HG03039 (cell line): ENCODE data around the gene PKNOX2.

Source experiments
- ATAC-seq: cut with Tn5 transposase; IDR thresholded peaks from one replicate; pipeline ENCODE4 v1.9.1; 2021; ENCODE audit warnings: mild to moderate bottlenecking, moderate library complexity; ENCODE audit not compliant: unreplicated experiment

PKNOX2 gene

GRCh38 chr11:125401746-125402145 lies 237.2 kb downstream of the PKNOX2 start:
- ATAC-seq: no peak

GRCh38 chr11:125402435-125402834 lies 237.9 kb downstream of the PKNOX2 start:
- no peak for ATAC-seq

DNA sequence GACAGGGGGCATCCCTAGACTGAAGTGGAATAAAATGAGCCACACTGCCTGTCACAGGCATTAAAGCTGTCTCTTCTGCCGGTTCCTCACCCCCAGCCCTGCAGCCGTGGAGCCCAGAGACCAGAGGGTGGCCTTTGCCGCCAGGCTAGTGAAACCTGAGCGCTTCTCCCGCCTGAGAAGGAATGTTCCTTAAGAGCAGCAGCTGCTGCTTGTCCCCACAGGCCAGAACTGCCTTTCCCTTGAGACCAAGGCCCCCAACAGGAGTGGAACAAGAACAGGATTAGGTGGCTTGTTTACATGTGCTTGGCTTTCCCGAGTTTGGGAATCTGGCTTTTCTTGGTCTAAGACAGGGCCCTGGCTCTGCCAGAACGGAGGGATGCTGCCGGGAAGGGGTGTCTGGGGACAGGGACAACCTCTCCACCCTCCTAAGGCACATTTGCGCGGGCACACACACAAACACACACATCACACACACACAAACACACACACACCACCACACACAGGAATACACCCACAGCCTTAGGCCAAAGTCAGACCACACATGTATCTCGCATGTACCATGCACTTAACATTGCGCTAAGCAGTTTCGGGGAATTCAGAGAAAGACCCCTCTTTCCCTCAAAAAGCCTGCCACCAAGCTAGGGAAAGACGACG lies 239.7 kb downstream of the PKNOX2 start:
- ATAC-seq: no peak

GRCh38 chr11:125404811-125405790 lies 240.6 kb downstream of the PKNOX2 start:
- no peak for ATAC-seq

GRCh38 chr11:125407046-125407445 lies 242.5 kb downstream of the PKNOX2 start:
- ATAC-seq: no peak

DNA sequence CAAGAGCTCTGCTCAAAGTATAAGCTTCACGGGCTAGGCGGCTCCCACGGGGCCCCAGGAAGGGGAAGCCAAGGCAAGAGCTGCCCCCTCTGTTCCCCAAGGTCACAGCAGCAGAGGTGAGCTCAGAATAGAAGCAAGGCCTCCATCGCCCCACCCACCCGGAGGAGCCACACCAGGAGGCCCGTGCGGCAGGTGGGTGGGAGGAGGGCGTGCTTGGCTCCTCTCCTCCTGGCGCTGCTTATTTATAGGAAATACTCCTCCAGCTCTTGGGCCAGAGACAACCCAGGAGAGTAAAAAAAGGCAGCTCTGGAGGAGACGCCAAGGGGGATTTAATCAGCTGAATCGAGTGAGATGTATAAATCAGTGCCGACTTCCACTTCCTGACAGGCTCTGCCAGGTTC lies 243.8 kb downstream of the PKNOX2 start:
- ATAC-seq: no peak

DNA sequence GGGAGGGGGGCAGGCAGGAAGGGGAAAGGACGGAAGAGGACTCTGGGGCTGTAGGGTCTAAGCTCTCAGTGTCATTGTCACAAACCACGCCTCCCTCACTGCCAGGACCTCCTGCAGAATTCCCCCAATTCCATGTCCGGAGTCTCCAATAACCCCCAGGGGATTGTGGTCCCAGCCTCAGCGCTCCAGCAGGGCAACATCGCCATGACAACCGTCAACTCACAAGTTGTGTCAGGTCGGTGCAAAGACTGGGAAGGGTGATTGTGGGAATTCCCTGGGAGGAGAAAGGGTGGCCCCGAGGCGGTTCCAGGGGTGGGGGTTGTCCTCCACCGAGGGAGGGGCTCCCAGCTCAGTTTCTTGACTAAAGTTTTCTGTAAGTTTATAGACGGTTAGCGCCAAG lies 245.5 kb downstream of the PKNOX2 start:
- no peak for ATAC-seq

- ATAC-seq: no peak
These were observed 247.6 kb downstream of the PKNOX2 start for GRCh38 chr11:125412177-125412496.

DNA sequence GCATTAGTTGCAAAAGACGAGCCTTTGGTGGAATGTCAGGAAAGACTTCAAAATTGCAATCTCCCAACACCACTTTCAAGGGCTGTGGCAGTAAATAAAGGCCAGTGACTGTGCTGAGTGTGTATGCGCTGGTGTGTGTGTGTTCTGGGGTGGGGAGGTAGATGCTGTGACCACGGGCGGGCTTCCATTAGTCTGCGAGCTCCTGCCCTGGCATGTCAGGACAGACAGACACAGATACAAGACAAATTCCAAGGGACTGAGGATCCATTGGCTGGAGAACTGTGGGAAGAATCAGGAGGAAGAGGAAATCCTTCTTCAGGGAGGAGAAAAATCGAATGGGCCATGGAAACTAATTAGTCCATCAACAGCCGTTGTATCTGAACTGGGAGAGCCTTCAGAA lies 248.0 kb downstream of the PKNOX2 start:
- no peak for ATAC-seq

DNA sequence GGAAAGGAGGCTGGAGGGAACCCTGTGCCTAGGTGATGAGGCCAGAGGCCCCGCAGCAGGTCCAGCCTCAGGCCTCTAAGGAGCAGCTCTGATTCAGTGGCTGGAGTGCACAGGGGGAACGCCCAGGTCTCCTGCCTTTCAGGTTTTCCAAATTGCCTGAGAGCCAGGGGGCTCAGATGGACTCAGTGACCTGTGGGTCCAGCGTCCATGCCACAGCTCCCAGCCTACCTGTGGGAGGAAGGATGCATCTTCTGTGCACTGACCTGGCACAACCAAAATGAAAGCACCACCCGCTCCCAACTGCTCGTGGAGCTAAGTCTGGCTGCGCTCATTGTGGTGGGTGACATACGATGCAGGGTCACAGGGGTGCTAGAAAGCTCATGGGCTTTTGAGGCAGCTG lies 248.7 kb downstream of the PKNOX2 start:
- ATAC-seq: no peak

DNA sequence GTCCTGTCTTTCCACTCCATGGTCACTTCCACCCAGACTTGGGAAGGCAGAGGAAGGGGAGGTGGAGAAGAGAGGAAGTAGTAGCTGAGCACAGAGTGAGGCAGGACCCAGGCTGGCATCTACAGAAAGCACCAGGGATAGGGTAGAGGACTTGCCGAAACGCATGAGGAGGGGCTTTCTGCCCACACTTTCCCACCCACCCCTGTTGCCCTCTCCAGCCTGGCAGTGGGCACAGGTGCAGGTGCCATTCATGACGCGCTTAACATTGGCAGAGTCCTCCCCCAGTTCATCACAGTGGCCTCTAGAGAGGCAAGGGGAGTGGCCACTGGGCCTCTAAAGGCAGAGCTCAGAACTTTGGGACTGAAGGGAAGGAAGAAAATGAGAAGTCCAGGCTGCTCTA lies 249.6 kb downstream of the PKNOX2 start:
- no peak for ATAC-seq

DNA sequence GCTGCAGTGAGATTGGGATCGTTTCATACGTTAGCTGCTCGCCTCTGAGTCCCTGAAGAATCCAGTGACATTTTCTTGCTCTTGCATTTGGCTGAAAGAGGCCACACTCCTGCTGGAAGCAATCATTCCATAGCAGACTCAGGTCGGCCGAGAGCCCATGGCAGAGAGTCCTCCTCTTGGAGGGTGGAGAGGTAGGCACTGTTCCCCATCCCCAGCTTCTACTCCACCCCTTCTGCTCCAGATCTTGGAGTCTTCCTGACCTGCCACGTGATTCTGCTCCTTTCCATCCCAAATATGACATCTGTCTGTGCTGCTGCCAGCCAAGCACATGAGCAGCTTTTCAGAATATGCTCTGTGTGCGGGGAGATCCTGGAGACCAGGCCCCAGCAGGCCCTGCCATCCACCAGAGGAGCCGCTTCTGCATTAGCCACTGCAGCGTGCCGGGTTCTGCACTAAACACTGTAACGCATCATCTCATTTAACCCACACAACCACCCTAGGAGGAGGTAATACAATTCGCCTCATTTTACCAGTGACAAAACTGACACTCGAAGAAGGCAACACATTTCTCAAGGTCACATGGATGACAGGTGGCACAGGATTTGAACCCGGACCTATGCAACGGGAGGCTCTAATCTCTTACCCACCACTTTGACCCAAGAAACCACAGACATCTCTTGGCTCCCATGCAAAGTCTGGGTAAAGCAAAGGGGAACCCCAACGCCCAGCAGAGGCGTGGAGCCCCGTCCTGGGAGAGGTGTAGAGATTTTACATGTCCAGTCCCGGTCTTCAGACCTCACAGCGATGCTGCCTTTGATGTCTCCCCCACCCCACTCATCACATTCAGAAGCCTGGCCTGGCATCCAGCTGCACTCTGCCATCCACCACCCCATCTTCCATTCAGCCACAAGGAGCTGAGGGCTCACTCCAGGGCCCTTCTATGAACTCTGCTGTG lies 252.7 kb downstream of the PKNOX2 start:
- no peak for ATAC-seq

DNA sequence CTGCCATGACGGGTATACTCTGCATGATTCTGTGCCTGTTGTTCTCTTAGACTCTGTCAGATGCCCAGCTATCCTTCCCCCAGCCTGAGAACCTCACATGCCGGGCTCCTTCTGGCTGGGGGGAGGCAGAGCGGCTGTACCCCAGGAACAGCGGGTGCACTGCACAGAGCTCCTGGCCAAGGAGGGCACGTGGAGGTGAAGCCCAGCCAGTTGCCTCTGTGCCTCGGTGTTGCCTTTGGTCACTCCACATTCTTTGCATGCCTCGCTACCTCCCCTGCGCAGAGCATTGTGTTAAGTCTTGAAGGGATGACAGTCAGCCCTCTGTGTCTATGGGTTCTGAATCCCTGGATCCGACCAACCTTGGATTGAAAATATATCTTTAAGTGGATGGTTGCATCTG lies 253.8 kb downstream of the PKNOX2 start:
- no peak for ATAC-seq

- ATAC-seq: no peak
These were observed 258.1 kb downstream of the PKNOX2 start for GRCh38 chr11:125422681-125423080.

GRCh38 chr11:125423247-125423849 lies 258.8 kb downstream of the PKNOX2 start:
- ATAC-seq: no peak

DNA sequence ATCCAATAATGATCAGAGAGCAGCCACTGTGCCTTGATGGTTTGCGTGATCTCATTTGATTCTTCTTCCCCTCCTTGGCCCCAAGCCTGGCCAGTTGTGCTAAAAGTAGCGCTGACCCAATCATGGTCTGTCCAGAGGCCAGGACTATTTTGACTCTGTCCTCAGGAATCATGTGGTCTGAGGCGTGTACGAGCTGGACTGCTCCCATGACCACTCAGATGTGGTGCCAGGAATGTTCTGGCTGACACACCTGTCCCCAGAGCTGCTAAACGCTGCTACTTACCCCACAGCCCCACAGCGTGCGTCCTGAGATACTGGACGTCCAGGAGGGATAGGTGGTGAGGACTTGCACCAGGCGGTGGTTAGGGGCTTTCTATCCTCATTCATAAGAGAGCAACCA lies 261.1 kb downstream of the PKNOX2 start:
- no peak for ATAC-seq

DNA sequence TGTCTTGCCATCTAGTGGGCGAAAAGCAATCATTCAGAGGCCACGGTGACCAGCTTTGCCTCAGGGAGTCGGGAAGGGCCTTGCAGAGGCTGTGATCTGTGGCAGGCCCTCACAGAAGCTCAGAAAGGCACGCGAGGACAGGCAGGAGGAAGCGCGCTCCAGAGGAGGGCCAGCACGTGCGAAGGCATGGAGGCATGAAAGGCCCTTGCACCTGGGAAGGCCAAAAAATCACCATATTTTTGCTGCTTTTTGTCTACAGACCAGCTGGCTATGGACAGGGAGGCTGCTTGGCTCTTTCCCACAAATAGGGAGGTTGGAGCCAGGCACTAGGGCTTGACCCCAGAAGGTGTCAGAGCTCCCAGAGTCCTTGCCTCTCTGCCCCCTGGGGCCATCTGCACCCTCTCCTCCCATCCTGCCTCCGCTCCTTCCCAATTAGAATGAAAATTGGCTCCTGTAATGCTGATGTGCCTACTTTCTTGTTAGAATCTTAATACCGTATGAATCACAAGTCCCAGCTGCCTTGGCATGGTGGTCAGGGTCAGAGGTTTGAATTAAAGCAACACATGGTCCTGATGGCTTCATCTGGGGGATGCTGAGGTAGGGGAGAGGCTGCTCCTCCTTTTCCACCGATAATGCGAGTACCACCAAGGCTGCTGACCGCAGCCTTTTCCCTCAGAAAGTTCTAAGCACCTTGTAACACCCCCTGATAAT lies 262.4 kb downstream of the PKNOX2 start:
- no peak for ATAC-seq

GRCh38 chr11:125428486-125429173 lies 264.1 kb downstream of the PKNOX2 start:
- no peak for ATAC-seq

- ATAC-seq: no peak
These were observed 264.7 kb downstream of the PKNOX2 start for GRCh38 chr11:125429174-125429707.
